Measurements from ENCODE around the gene DOCK6.
A peak's percentile ranks its signal among the peaks of the same experiment; 100 is the strongest.

DOCK6 gene

GRCh38 chr19:11223200-11223599, 39.1 kb downstream of the DOCK6 start:
- TF ChIP-seq ZSCAN16 (tag by site-specific recombination; IDR thresholded peaks at IDR 0.05), result no peak
- no peak for TF ChIP-seq HOXD13 (CRISPR knock-in tag; IDR thresholded peaks at IDR 0.05; ENCODE audit: borderline replicate concordance)
- TF ChIP-seq, protein P1, sequence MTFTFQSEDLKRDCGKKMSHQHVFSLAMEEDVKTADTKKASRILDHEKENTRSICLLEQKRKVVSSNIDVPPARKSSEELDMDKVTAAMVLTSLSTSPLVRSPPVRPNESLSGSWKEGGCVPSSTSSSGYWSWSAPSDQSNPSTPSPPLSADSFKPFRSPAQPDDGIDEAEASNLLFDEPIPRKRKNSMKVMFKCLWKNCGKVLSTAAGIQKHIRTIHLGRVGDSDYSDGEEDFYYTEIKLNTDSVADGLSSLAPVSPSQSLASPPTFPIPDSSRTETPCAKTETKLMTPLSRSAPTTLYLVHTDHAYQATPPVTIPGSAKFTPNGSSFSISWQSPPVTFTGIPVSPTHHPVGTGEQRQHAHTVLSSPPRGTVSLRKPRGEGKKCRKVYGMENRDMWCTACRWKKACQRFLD (tag by site-specific recombination; IDR thresholded peaks at IDR 0.05), result no peak
- no peak for TF ChIP-seq MYNN (tag by site-specific recombination; IDR thresholded peaks at IDR 0.05; ENCODE audit: borderline replicate concordance)
- no peak for TF ChIP-seq ZNF529 (tag by site-specific recombination; IDR thresholded peaks at IDR 0.05; ENCODE audit: insufficient replicate concordance)
- TF ChIP-seq SCRT1 (tag by site-specific recombination; IDR thresholded peaks at IDR 0.05; ENCODE audit: borderline replicate concordance), result no peak
- TF ChIP-seq, protein P2, sequence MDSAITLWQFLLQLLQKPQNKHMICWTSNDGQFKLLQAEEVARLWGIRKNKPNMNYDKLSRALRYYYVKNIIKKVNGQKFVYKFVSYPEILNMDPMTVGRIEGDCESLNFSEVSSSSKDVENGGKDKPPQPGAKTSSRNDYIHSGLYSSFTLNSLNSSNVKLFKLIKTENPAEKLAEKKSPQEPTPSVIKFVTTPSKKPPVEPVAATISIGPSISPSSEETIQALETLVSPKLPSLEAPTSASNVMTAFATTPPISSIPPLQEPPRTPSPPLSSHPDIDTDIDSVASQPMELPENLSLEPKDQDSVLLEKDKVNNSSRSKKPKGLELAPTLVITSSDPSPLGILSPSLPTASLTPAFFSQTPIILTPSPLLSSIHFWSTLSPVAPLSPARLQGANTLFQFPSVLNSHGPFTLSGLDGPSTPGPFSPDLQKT (IDR thresholded peaks at IDR 0.05; ENCODE audit: borderline replicate concordance, low read depth, low read length), result no peak
- no peak for TF ChIP-seq ZFP3 (tag by site-specific recombination; IDR thresholded peaks at IDR 0.05; ENCODE audit: low read depth)
- no peak for TF ChIP-seq ZNF571 (tag by site-specific recombination; IDR thresholded peaks at IDR 0.05)
- no peak for TF ChIP-seq TCF7L2 (IDR thresholded peaks at IDR 0.05; ENCODE audit: borderline replicate concordance, low read depth, low read length)
- no peak for TF ChIP-seq MEIS1 (CRISPR knock-in tag; IDR thresholded peaks at IDR 0.05; ENCODE audit: borderline replicate concordance)
- TF ChIP-seq ZNF433 (tag by site-specific recombination; IDR thresholded peaks at IDR 0.05; ENCODE audit: low read depth), result no peak
- POLR2A ChIA-PET, result no interaction called here
- CTCF ChIA-PET, result no interaction called here

GRCh38 chr19:11221082-11221598, 41.2 kb downstream of the DOCK6 start:
- Histone ChIP-seq H3K27ac (ENCODE audit: extremely low read depth, low read depth, low read length) (no peak overlapping the region), H3K4me3 (ENCODE audit: low read depth, low read length) (no peak overlapping the region), H3K9me3 (ENCODE audit: control insufficient read depth, insufficient read depth, low read depth, low read length) (no peaks in the 10 kb centered on the region), H3K36me3 (ENCODE audit: control insufficient read depth in 2 of 2, insufficient read depth in 1 of 2, low read length in 2 of 2) (peaks cover 0 to 29% of the 10 kb centered on the region in 2 experiments; a peak in 1 of 3 replicates), H3K4me1 (ENCODE audit: control insufficient read depth, insufficient read depth, low read length) (no peaks in the 10 kb centered on the region)
- TF ChIP-seq ZNF776 (tag by site-specific recombination; IDR thresholded peaks at IDR 0.05; ENCODE audit: borderline replicate concordance) (no peak), ZNF558 (tag by site-specific recombination; IDR thresholded peaks at IDR 0.05) (peak; percentile 100), ZNF133 (tag by site-specific recombination; IDR thresholded peaks at IDR 0.05) (peak; percentile 99)
- ChIA-PET POLR2A (no interaction called here), CTCF (no interaction called here)

More at GRCh38 chr19:11223200-11223599, 39.1 kb downstream of the DOCK6 start:
- Histone ChIP-seq H3K36me3 (ENCODE audit: control insufficient read depth in 2 of 2, insufficient read depth in 1 of 2, low read length in 2 of 2) (peaks cover 0 to 24% of the 10 kb centered on the region in 2 experiments; a peak in 1 of 3 replicates), H3K4me3 (ENCODE audit: low read depth, low read length) (no peak overlapping the region), H3K27ac (ENCODE audit: extremely low read depth, low read depth, low read length) (no peak overlapping the region), H3K4me1 (ENCODE audit: control insufficient read depth, insufficient read depth, low read length) (no peaks in the 10 kb centered on the region), H3K9me3 (ENCODE audit: control insufficient read depth, insufficient read depth, low read depth, low read length) (no peaks in the 10 kb centered on the region)

- H3K9me3 ChIP-seq (ENCODE audit: control insufficient read depth, insufficient read depth, low read depth, low read length), result no peaks in the 10 kb centered on the region
- H3K4me3 ChIP-seq (ENCODE audit: low read depth, low read length), result no peak overlapping the region
- peaks cover 0 to 25% of the 10 kb centered on the region in 2 experiments; a peak in 2 of 3 replicates for H3K36me3 ChIP-seq (ENCODE audit: control insufficient read depth in 2 of 2, insufficient read depth in 1 of 2, low read length in 2 of 2)
- no peak overlapping the region for H3K27ac ChIP-seq (ENCODE audit: extremely low read depth, low read depth, low read length)
- ChIA-PET POLR2A (no interaction called here), CTCF (interaction anchor here (0.6 kb wide), 1 partner anchor 52 kb away, joined by 3 read pairs; no protein-coding TSS in a partner anchor)
- H3K4me1 ChIP-seq (ENCODE audit: control insufficient read depth, insufficient read depth, low read length), result no peaks in the 10 kb centered on the region
- no peak for TF ChIP-seq ZXDB (tag by site-specific recombination; IDR thresholded peaks at IDR 0.05)
- TF ChIP-seq SALL2 (tag by site-specific recombination; IDR thresholded peaks at IDR 0.05; ENCODE audit: borderline replicate concordance), result no peak
- TF ChIP-seq ZNF169 (tag by site-specific recombination; IDR thresholded peaks at IDR 0.05), result no peak
- TF ChIP-seq ZSCAN4 (tag by site-specific recombination; IDR thresholded peaks at IDR 0.05), result no peak
- no peak for TF ChIP-seq RBAK (tag by site-specific recombination; IDR thresholded peaks at IDR 0.05)
- no peak for TF ChIP-seq PBX3 (CRISPR knock-in tag; IDR thresholded peaks at IDR 0.05)
- no peak for TF ChIP-seq ZNF514 (tag by site-specific recombination; IDR thresholded peaks at IDR 0.05)
- no peak for TF ChIP-seq ZBTB17 (tag by site-specific recombination; IDR thresholded peaks at IDR 0.05)
- TF ChIP-seq HOXC10 (CRISPR knock-in tag; IDR thresholded peaks at IDR 0.05), result no peak
- TF ChIP-seq ZBTB8A (tag by site-specific recombination; IDR thresholded peaks at IDR 0.05), result no peak
- TF ChIP-seq ZIC2 (tag by site-specific recombination; IDR thresholded peaks at IDR 0.05), result no peak
- no peak for TF ChIP-seq ZNF747 (tag by site-specific recombination; IDR thresholded peaks at IDR 0.05)
These were observed 47.9 kb downstream of the DOCK6 start for GRCh38 chr19:11214387-11214786.
